Mesenchymal stem cell (in vitro differentiated cells and primary cell): Measurements from ENCODE around the gene IMMP2L.

ENCODE experiments used
- DNase-seq: peaks from one replicate; pipeline ENCODE4 v3.0.0-alpha.2; 2013
- H2AFZ ChIP-seq: one replicate; pipeline ENCODE4 v1.6.1; 2013; ENCODE audit warnings: low read depth, mild to moderate bottlenecking, control low read depth, inconsistent platforms, low read length, moderate library complexity
- H2AK5ac ChIP-seq: 2 replicates; pipeline ENCODE4 v1.6.1; 2013; ENCODE audit warnings: low read length, moderate library complexity, mild to moderate bottlenecking, inconsistent platforms; ENCODE audit not compliant: severe bottlenecking
- H2BK120ac ChIP-seq: one replicate; pipeline ENCODE4 v1.6.1; 2013; ENCODE audit warnings: low read depth, mild to moderate bottlenecking, inconsistent platforms, low read length, moderate library complexity
- H2BK12ac ChIP-seq, 2 experiments: one replicate each; pipeline ENCODE4 v1.6.1; 2013; ENCODE audit warnings: inconsistent platforms in 2 of 2, low read length in 2 of 2, mild to moderate bottlenecking in 2 of 2, moderate library complexity in 2 of 2, control low read depth in 1 of 2
- H2BK15ac ChIP-seq: one replicate; pipeline ENCODE4 v1.6.1; 2013; ENCODE audit warnings: mild to moderate bottlenecking, low read depth, inconsistent platforms; ENCODE audit not compliant: poor library complexity, severe bottlenecking
- H2BK5ac ChIP-seq: 2 replicates; pipeline ENCODE4 v1.6.1; 2013; ENCODE audit warnings: low read depth, mild to moderate bottlenecking, low read length, control low read depth, inconsistent platforms; ENCODE audit not compliant: poor library complexity, severe bottlenecking
- H3K14ac ChIP-seq, 2 experiments: one replicate each; pipeline ENCODE4 v1.6.1; 2013; ENCODE audit warnings: inconsistent platforms in 2 of 2, low read length in 2 of 2, control low read depth in 1 of 2, mild to moderate bottlenecking in 1 of 2, moderate library complexity in 1 of 2
- H3K18ac ChIP-seq, 2 experiments: one replicate each; pipeline ENCODE4 v1.6.1; 2013; ENCODE audit warnings: inconsistent platforms in 2 of 2, low read length in 2 of 2, control low read depth in 1 of 2, low read depth in 1 of 2, mild to moderate bottlenecking in 1 of 2
- H3K23ac ChIP-seq, 2 experiments: one replicate each; pipeline ENCODE4 v1.6.1; 2013; ENCODE audit warnings: inconsistent platforms in 2 of 2, low read length in 2 of 2, mild to moderate bottlenecking in 2 of 2, moderate library complexity in 2 of 2, control low read depth in 1 of 2
- H3K27ac ChIP-seq: 2 replicates; pipeline ENCODE4 v1.5.1; 2013; ENCODE audit warnings: mild to moderate bottlenecking, moderate library complexity, low read length, control low read depth, inconsistent platforms; ENCODE audit not compliant: poor library complexity, severe bottlenecking
- H3K27me3 ChIP-seq, 2 experiments: 2 replicates each; pipeline versions ENCODE4 v1.6.1 to v1.7.0; 2013; ENCODE audit warnings: low read length in 2 of 2, mild to moderate bottlenecking in 2 of 2, moderate library complexity in 2 of 2, control low read depth in 1 of 2, inconsistent platforms in 1 of 2; ENCODE audit not compliant: control insufficient read depth in 1 of 2, insufficient read depth in 1 of 2
- H3K36me3 ChIP-seq, 2 experiments: 2 replicates each; pipeline versions ENCODE4 v1.6.1 to v1.7.0; 2013; ENCODE audit warnings: low read length in 2 of 2, control low read depth in 1 of 2, inconsistent platforms in 1 of 2, low read depth in 1 of 2, mild to moderate bottlenecking in 1 of 2; ENCODE audit not compliant: insufficient read depth in 2 of 2, control insufficient read depth in 1 of 2
- H3K4ac ChIP-seq, 2 experiments: one replicate each; pipeline ENCODE4 v1.6.1; 2013; ENCODE audit warnings: inconsistent platforms in 2 of 2, low read length in 2 of 2, mild to moderate bottlenecking in 2 of 2, moderate library complexity in 2 of 2, control low read depth in 1 of 2, low read depth in 1 of 2
- H3K4me1 ChIP-seq: 2 replicates; pipeline ENCODE4 v1.6.1; 2013; ENCODE audit warnings: low read depth, low read length, control low read depth; ENCODE audit not compliant: control insufficient read depth, insufficient read depth
- H3K4me2 ChIP-seq: 2 replicates; pipeline ENCODE4 v1.6.1; 2013; ENCODE audit warnings: low read length, mild to moderate bottlenecking, inconsistent platforms; ENCODE audit not compliant: poor library complexity, severe bottlenecking
- H3K4me3 ChIP-seq, 2 experiments: 2 replicates each; pipeline versions ENCODE4 v1.5.1 to v1.7.0; 2013; ENCODE audit warnings: low read length in 2 of 2, mild to moderate bottlenecking in 2 of 2, control low read depth in 1 of 2, low read depth in 1 of 2; ENCODE audit not compliant: insufficient read depth in 1 of 2
- H3K79me1 ChIP-seq: replicated peaks from 2 replicates; pipeline ENCODE4 v1.6.1; 2013; ENCODE audit warnings: mild to moderate bottlenecking, control low read depth, low read length, inconsistent platforms; ENCODE audit not compliant: poor library complexity, severe bottlenecking
- H3K9ac ChIP-seq: 2 replicates; pipeline ENCODE4 v1.7.0; 2013; ENCODE audit warnings: mild to moderate bottlenecking, low read length, moderate library complexity
- H3K9me3 ChIP-seq: 2 replicates; pipeline ENCODE4 v1.7.0; 2013; ENCODE audit warnings: mild to moderate bottlenecking, low read length; ENCODE audit not compliant: control insufficient read depth
- H4K8ac ChIP-seq: one replicate; pipeline ENCODE4 v1.6.1; 2013; ENCODE audit warnings: inconsistent platforms, mild to moderate bottlenecking, low read length, moderate library complexity
- H4K91ac ChIP-seq: one replicate; pipeline ENCODE4 v1.6.1; 2013; ENCODE audit warnings: mild to moderate bottlenecking, low read length, inconsistent platforms
- WGBS: methylation state at CpG from one replicate; pipeline ENCODE4 v1.1.7; 2013; ENCODE audit warnings: mixed read lengths; 5-methylcytosine and 5-hydroxymethylcytosine counted together

The IMMP2L gene

GRCh38 chr7:111094419-111094818 lies 467.9 kb downstream of the IMMP2L start:
- no peak overlapping the region for H2BK15ac ChIP-seq
- no peak overlapping the region for H2AFZ ChIP-seq
- no peaks in the 10 kb centered on the region for H3K36me3 ChIP-seq
- no peaks in the 10 kb centered on the region for H3K27me3 ChIP-seq
- no peaks in the 10 kb centered on the region for H3K79me1 ChIP-seq
- H3K18ac ChIP-seq = no peak overlapping the region
- no peak overlapping the region for H2BK120ac ChIP-seq
- H3K9me3 ChIP-seq = no peaks in the 10 kb centered on the region
- H3K27ac ChIP-seq = no peak overlapping the region
- DNase-seq = no peak
- no CpG with 5 or more reads among the region's 1 CpG for WGBS
- no peak overlapping the region for H3K4ac ChIP-seq
- no peak overlapping the region for H2BK12ac ChIP-seq
- no peak overlapping the region for H3K4me3 ChIP-seq
- no peak overlapping the region for H3K23ac ChIP-seq
- no peak overlapping the region for H3K4me2 ChIP-seq
- H4K8ac ChIP-seq = no peak overlapping the region
- no peak overlapping the region for H3K14ac ChIP-seq
- no peak overlapping the region for H3K9ac ChIP-seq
- no peak overlapping the region for H4K91ac ChIP-seq
- H2AK5ac ChIP-seq = no peak overlapping the region
- no peak overlapping the region for H2BK5ac ChIP-seq
- no peaks in the 10 kb centered on the region for H3K4me1 ChIP-seq

GRCh38 chr7:111093496-111093895 lies 468.8 kb downstream of the IMMP2L start:
- Histone ChIP-seq H3K4me1 (no peaks in the 10 kb centered on the region), H3K79me1 (no peaks in the 10 kb centered on the region), H2BK120ac (no peak overlapping the region), H4K91ac (no peak overlapping the region), H3K9ac (no peak overlapping the region), H2AFZ (no peak overlapping the region), H2BK5ac (no peak overlapping the region), H2BK15ac (no peak overlapping the region), H3K4ac (no peak overlapping the region), H3K27ac (no peak overlapping the region), H4K8ac (no peak overlapping the region), H3K27me3 (no peaks in the 10 kb centered on the region), H3K9me3 (no peaks in the 10 kb centered on the region), H2BK12ac (no peak overlapping the region), H2AK5ac (no peak overlapping the region), H3K14ac (no peak overlapping the region), H3K36me3 (no peaks in the 10 kb centered on the region), H3K18ac (no peak overlapping the region), H3K4me2 (no peak overlapping the region), H3K4me3 (no peak overlapping the region), H3K23ac (no peak overlapping the region)
- DNase-seq = no peak
- WGBS = 100% methylated on average over 3 of the region's 4 CpGs

GRCh38 chr7:111092406-111093236 lies 469.7 kb downstream of the IMMP2L start:
- Histone ChIP-seq H3K9me3 (no peaks in the 10 kb centered on the region), H2BK120ac (no peak overlapping the region), H3K23ac (no peak overlapping the region), H3K27ac (no peak overlapping the region), H3K4ac (no peak overlapping the region), H2BK12ac (no peak overlapping the region), H3K36me3 (no peaks in the 10 kb centered on the region), H3K18ac (no peak overlapping the region), H3K14ac (no peak overlapping the region), H2BK15ac (no peak overlapping the region), H2AFZ (no peak overlapping the region), H3K4me1 (no peaks in the 10 kb centered on the region), H3K9ac (peak overlapping the region; percentile 1), H3K79me1 (no peaks in the 10 kb centered on the region), H3K27me3 (no peaks in the 10 kb centered on the region), H4K91ac (no peak overlapping the region), H2BK5ac (no peak overlapping the region), H2AK5ac (no peak overlapping the region), H4K8ac (no peak overlapping the region), H3K4me2 (no peak overlapping the region), H3K4me3 (no peak overlapping the region)
- WGBS = 67% methylated on average over 1 of the region's 2 CpGs
- no peak for DNase-seq

- Histone ChIP-seq H3K4ac (no peak overlapping the region), H2AFZ (no peak overlapping the region), H4K91ac (no peak overlapping the region), H3K23ac (no peak overlapping the region), H3K27me3 (no peaks in the 10 kb centered on the region), H2BK5ac (no peak overlapping the region), H3K4me2 (no peak overlapping the region), H3K79me1 (no peaks in the 10 kb centered on the region), H3K9ac (peak overlapping the region; percentile 65), H2BK120ac (no peak overlapping the region), H3K14ac (no peak overlapping the region), H3K27ac (no peak overlapping the region), H3K4me3 (peak overlapping the region in 1 of 2 experiments; percentile 71), H4K8ac (no peak overlapping the region), H3K36me3 (no peaks in the 10 kb centered on the region), H3K18ac (no peak overlapping the region), H2BK15ac (no peak overlapping the region), H2AK5ac (no peak overlapping the region), H3K4me1 (no peaks in the 10 kb centered on the region), H3K9me3 (no peaks in the 10 kb centered on the region), H2BK12ac (no peak overlapping the region)
- 45% methylated on average over 2 of the region's 3 CpGs for WGBS
- no peak for DNase-seq
These were observed 470.5 kb downstream of the IMMP2L start for GRCh38 chr7:111091593-111092358.
